B cell (primary cell): ENCODE data around the gene ADGRV1. TPM values are rescaled to one million over a fixed set of nuclear protein-coding genes. Genes with fewer than 3 reads are reported as not detected.

ENCODE experiments used
- ATAC-seq: fragments of 200-7000 bp; cut with Tn5 transposase; one replicate; pipeline ENCODE4 v1.10.0; 2021; ENCODE audit warnings: low read depth, mild to moderate bottlenecking, moderate number of reproducible peaks, moderate library complexity
- CTCF ChIA-PET: fragments of 350-600 bp; sonication (Branson Sonifier 250); formaldehyde crosslinking; loops from one replicate; lab custom pipeline; 2021; ENCODE audit warnings: antibody characterized with exemption, inconsistent platforms; lab: Charles Lee
- POLR2A ChIA-PET: fragments of 350-600 bp; sonication (Branson Sonifier 250); formaldehyde crosslinking; loops from one replicate; lab custom pipeline; 2021; ENCODE audit warnings: antibody characterized with exemption; lab: Charles Lee
- DNase-seq: peaks from one replicate; pipeline ENCODE4 v3.0.0; 2013
- H2AFZ ChIP-seq: 2 replicates; pipeline ENCODE4 v1.6.1; 2012; ENCODE audit warnings: mild to moderate bottlenecking, low read depth, low read length; ENCODE audit not compliant: insufficient read depth, poor library complexity, severe bottlenecking
- H3K27ac ChIP-seq, 2 donors: 1 replicate in 1 of 2; 2 replicates in 1 of 2; pipeline ENCODE4 v1.5.1; 2012 to 2013; ENCODE audit warnings: low read length in 2 of 2, mild to moderate bottlenecking in 2 of 2, moderate library complexity in 1 of 2
- H3K27me3 ChIP-seq, 4 experiments: fragments of 200-600 bp in 1 of 4; sonication (generic) in 1 of 4; replicated peaks in 1 of 4; 1 replicate in 2 of 4; 2 replicates in 2 of 4; pipeline versions ENCODE4 v1.6.1 to v1.7.0; 2013 to 2016; ENCODE audit warnings: low read length in 3 of 4, mild to moderate bottlenecking in 2 of 4, mixed read lengths in 1 of 4, moderate library complexity in 1 of 4; ENCODE audit not compliant: insufficient read depth in 4 of 4, control insufficient read depth in 3 of 4; ENCODE audit errors: control extremely low read depth in 1 of 4
- H3K36me3 ChIP-seq, 2 experiments: replicated peaks in 1 of 2; 1 replicate in 1 of 2; 2 replicates in 1 of 2; pipeline versions ENCODE4 v1.6.1 to v1.7.1; 2013; ENCODE audit warnings: low read length in 1 of 2; ENCODE audit not compliant: insufficient read depth in 2 of 2, control insufficient read depth in 1 of 2; ENCODE audit errors: control extremely low read depth in 1 of 2, extremely low read depth in 1 of 2
- H3K4me1 ChIP-seq, 2 donors: fragments of 200-600 bp in 1 of 2; sonication (generic) in 1 of 2; 1 replicate in 1 of 2; 2 replicates in 1 of 2; pipeline versions ENCODE4 v1.5.1 to v1.6.1; 2013 to 2017; ENCODE audit warnings: low read length in 2 of 2; ENCODE audit not compliant: control insufficient read depth in 2 of 2, insufficient read depth in 2 of 2
- H3K4me2 ChIP-seq: replicated peaks from 2 replicates; pipeline ENCODE3; 2012; ENCODE audit warnings: mild to moderate bottlenecking, low read depth, low read length; ENCODE audit not compliant: poor library complexity, severe bottlenecking
- H3K4me3 ChIP-seq, 5 experiments: fragments of 200-600 bp in 1 of 5; sonication (generic) in 1 of 5; 1 replicate in 3 of 5; 2 replicates in 2 of 5; pipeline versions ENCODE4 v1.5.1 to v1.7.0; 2011 to 2016; ENCODE audit warnings: low read length in 4 of 5, mild to moderate bottlenecking in 4 of 5, low read depth in 2 of 5, control low read depth in 1 of 5, moderate library complexity in 1 of 5; ENCODE audit not compliant: insufficient read depth in 1 of 5; ENCODE audit errors: control extremely low read depth in 1 of 5, extremely low read depth in 1 of 5
- H3K79me2 ChIP-seq: fragments of 200-600 bp; sonication (generic); one replicate; pipeline ENCODE4 v1.6.0; 2016; ENCODE audit warnings: low read length; ENCODE audit not compliant: control insufficient read depth, insufficient read depth
- H3K9ac ChIP-seq: fragments of 200-600 bp; sonication (generic); 2 replicates; pipeline ENCODE4 v1.6.1; 2017; ENCODE audit warnings: mild to moderate bottlenecking, low read length, moderate library complexity
- H3K9me3 ChIP-seq, 3 donors: one replicate each; pipeline versions ENCODE4 v1.6.1 to v1.7.1; 2013; ENCODE audit warnings: low read length in 2 of 3; ENCODE audit not compliant: control insufficient read depth in 2 of 3, insufficient read depth in 1 of 3; ENCODE audit errors: control extremely low read depth in 1 of 3
- H4K20me1 ChIP-seq: 2 replicates; pipeline ENCODE4 v1.6.0; 2012; ENCODE audit warnings: mild to moderate bottlenecking, low read length; ENCODE audit not compliant: insufficient read depth, control insufficient read depth, poor library complexity, severe bottlenecking
- H3K27ac Mint-ChIP-seq: one replicate; pipeline ENCODE4 v1.8.0; 2021; ENCODE audit warnings: mixed read lengths
- H3K27me3 Mint-ChIP-seq: one replicate; pipeline ENCODE4 v1.8.0; 2021; ENCODE audit warnings: mixed read lengths
- H3K4me1 Mint-ChIP-seq: one replicate; pipeline ENCODE4 v1.8.0; 2021; ENCODE audit warnings: mixed read lengths
- H3K4me3 Mint-ChIP-seq: one replicate; pipeline ENCODE4 v1.8.0; 2021; ENCODE audit warnings: mixed read lengths
- H3K9me3 Mint-ChIP-seq: one replicate; pipeline ENCODE4 v1.8.0; 2022; ENCODE audit warnings: mixed read lengths; ENCODE audit not compliant: insufficient read depth
- CTCF ChIP-seq: fragments of 200-600 bp; IDR thresholded peaks from one replicate; pipeline ENCODE4 v1.8.0; 2022; ENCODE audit warnings: antibody characterized with exemption, mild to moderate bottlenecking
- EZH2 ChIP-seq: IDR thresholded peaks from 2 replicates; pipeline ENCODE4 v1.6.1; 2012; ENCODE audit warnings: borderline replicate concordance, low read depth, mild to moderate bottlenecking, moderate library complexity, low read length; ENCODE audit not compliant: insufficient read depth, poor library complexity, severe bottlenecking
- WGBS: methylation state at CpG from one replicate; pipeline ENCODE4 v1.1.5; 2013; ENCODE audit warnings: missing lambda C conversion rate; ENCODE audit not compliant: insufficient coverage; 5-methylcytosine and 5-hydroxymethylcytosine counted together
- intact Hi-C: fragments of 100-400 bp; cut with micrococcal nuclease; formaldehyde crosslinking; loops from one replicate; pipeline ENCODE4 v1.10.0; 2022
- polyA plus RNA-seq: library from polyadenylated mRNA; depleted of rRNA; stranded (reverse); fragments of >200 nt; gene quantifications from 2 replicates; pipeline ENCODE4 v1.2.3, GENCODE V29; 2012
- total RNA-seq, 2 donors: library from RNA; stranded (reverse); fragments of 120-200 nt in 1 of 2; gene quantifications; 1 replicate in 1 of 2; 2 replicates in 1 of 2; pipeline versions ENCODE4 v1.2.3 to v1.2.4, GENCODE V29; 2013 to 2022

ADGRV1 gene
- total and polyA plus RNA-seq, 2 donors (not counting 1 experiment from before 2014, with no cell fraction given) = 0.07 TPM; not detected in 1

GRCh38 chr5:91020065-91020800 is 461.6 kb downstream of the ADGRV1 start:
- H3K9ac ChIP-seq = no peak overlapping the region
- CTCF ChIA-PET = no interaction called here
- ATAC-seq = no peak

More at GRCh38 chr5:91020065-91020800, 461.6 kb downstream of the ADGRV1 start:
- H3K4me3 Mint-ChIP-seq = no peak overlapping the region
- POLR2A ChIA-PET = no interaction called here
- H2AFZ ChIP-seq = no peak overlapping the region
- no peak overlapping the region for H3K27ac Mint-ChIP-seq
- no peaks in the 10 kb centered on the region for H4K20me1 ChIP-seq
- H3K27me3 Mint-ChIP-seq = peaks cover 15% of the 10 kb centered on the region
- H3K4me1 Mint-ChIP-seq = no peaks in the 10 kb centered on the region
- H3K4me1 ChIP-seq = no peaks in the 10 kb centered on the region
- H3K36me3 ChIP-seq = no peaks in the 10 kb centered on the region
- intact Hi-C loops = no loop called here
- no peak overlapping the region for H3K4me3 ChIP-seq
- H3K27ac ChIP-seq = no peak overlapping the region
- 100% methylated on average over 4 of the region's 6 CpGs for WGBS
- no peak for TF ChIP-seq EZH2
- no peak for TF ChIP-seq CTCF
- no peak overlapping the region for H3K4me2 ChIP-seq
- H3K79me2 ChIP-seq = no peaks in the 10 kb centered on the region
- no peaks in the 10 kb centered on the region for H3K9me3 Mint-ChIP-seq
- no peaks in the 10 kb centered on the region for H3K27me3 ChIP-seq
- no peak for DNase-seq
- no peaks in the 10 kb centered on the region for H3K9me3 ChIP-seq
